BLaER1 (cell line): ENCODE results near the gene FOSL1.

Experiments used
- H3K27ac ChIP-seq: shearing (Covaris generic); formaldehyde crosslinking; 2 replicates; pipeline ENCODE4 v1.8.1; 2022
- H3K27me3 ChIP-seq: shearing (Covaris generic); formaldehyde crosslinking; 2 replicates; pipeline ENCODE4 v1.8.1; 2022
- H3K36me3 ChIP-seq: shearing (Covaris generic); formaldehyde crosslinking; 2 replicates; pipeline ENCODE4 v1.8.1; 2022
- H3K4me1 ChIP-seq: shearing (Covaris generic); formaldehyde crosslinking; 2 replicates; pipeline ENCODE4 v1.8.1; 2022
- H3K4me2 ChIP-seq: shearing (Covaris generic); formaldehyde crosslinking; 2 replicates; pipeline ENCODE4 v1.8.1; 2022
- H3K4me3 ChIP-seq: shearing (Covaris generic); formaldehyde crosslinking; 2 replicates; pipeline ENCODE4 v1.8.1; 2022
- H3K9ac ChIP-seq: shearing (Covaris generic); formaldehyde crosslinking; 2 replicates; pipeline ENCODE4 v1.8.1; 2022
- H3K9me3 ChIP-seq: shearing (Covaris generic); formaldehyde crosslinking; 2 replicates; pipeline ENCODE4 v1.8.1; 2022
- H4K20me1 ChIP-seq: shearing (Covaris generic); formaldehyde crosslinking; 2 replicates; pipeline ENCODE4 v1.8.1; 2022
- Cebpa-rat ChIP-seq: shearing (Covaris generic); IDR thresholded peaks from 2 replicates; pipeline ENCODE4 v1.8.1; 2022

The FOSL1 gene

GRCh38 chr11:65941720-65942310 is 41.6 kb upstream of the FOSL1 start:
- H3K4me2 ChIP-seq, result no peak overlapping the region
- no peak for TF ChIP-seq Cebpa-rat
- H3K27ac ChIP-seq, result no peak overlapping the region
- no peaks in the 10 kb centered on the region for H4K20me1 ChIP-seq
- H3K4me3 ChIP-seq, result no peak overlapping the region
- H3K9me3 ChIP-seq, result no peaks in the 10 kb centered on the region
- peaks cover 8% of the 10 kb centered on the region; the same call in 1 of the 2 replicates for H3K4me1 ChIP-seq
- H3K9ac ChIP-seq, result no peak overlapping the region
- no peaks in the 10 kb centered on the region for H3K27me3 ChIP-seq
- no peaks in the 10 kb centered on the region for H3K36me3 ChIP-seq

GRCh38 chr11:65937766-65938165 is 37.6 kb upstream of the FOSL1 start:
- Histone ChIP-seq H3K4me2 (no peak overlapping the region), H3K9me3 (no peaks in the 10 kb centered on the region), H3K4me1 (peaks cover 8% of the 10 kb centered on the region; the same call in 1 of the 2 replicates), H3K9ac (no peak overlapping the region), H4K20me1 (no peaks in the 10 kb centered on the region), H3K27me3 (no peaks in the 10 kb centered on the region), H3K27ac (no peak overlapping the region), H3K4me3 (no peak overlapping the region), H3K36me3 (no peaks in the 10 kb centered on the region)
- no peak for TF ChIP-seq Cebpa-rat

- Histone ChIP-seq H3K9me3 (no peaks in the 10 kb centered on the region), H4K20me1 (no peaks in the 10 kb centered on the region), H3K27me3 (no peaks in the 10 kb centered on the region), H3K4me1 (peaks cover 32% of the 10 kb centered on the region), H3K9ac (no peak overlapping the region), H3K36me3 (no peaks in the 10 kb centered on the region), H3K4me2 (no peak overlapping the region), H3K4me3 (no peak overlapping the region), H3K27ac (no peak overlapping the region)
- TF ChIP-seq Cebpa-rat, result no peak
These were observed 33.8 kb upstream of the FOSL1 start for GRCh38 chr11:65934014-65934413.

GRCh38 chr11:65932558-65932919 is 32.4 kb upstream of the FOSL1 start:
- H3K4me1 ChIP-seq, result peaks cover 41% of the 10 kb centered on the region
- H3K27me3 ChIP-seq, result no peaks in the 10 kb centered on the region
- H3K9me3 ChIP-seq, result no peaks in the 10 kb centered on the region
- no peak overlapping the region for H3K4me2 ChIP-seq
- no peak overlapping the region for H3K4me3 ChIP-seq
- H3K9ac ChIP-seq, result no peak overlapping the region
- no peak overlapping the region for H3K27ac ChIP-seq
- TF ChIP-seq Cebpa-rat, result no peak
- H3K36me3 ChIP-seq, result no peaks in the 10 kb centered on the region
- no peaks in the 10 kb centered on the region for H4K20me1 ChIP-seq

- Histone ChIP-seq H3K36me3 (no peaks in the 10 kb centered on the region), H3K27me3 (no peaks in the 10 kb centered on the region), H3K9ac (no peak overlapping the region), H3K4me1 (peaks cover 47% of the 10 kb centered on the region), H3K4me3 (no peak overlapping the region), H3K9me3 (no peaks in the 10 kb centered on the region), H3K4me2 (peak overlapping the region; percentile 43), H4K20me1 (no peaks in the 10 kb centered on the region), H3K27ac (peak overlapping the region; percentile 16; the same call in 1 of the 2 replicates)
- no peak for TF ChIP-seq Cebpa-rat
These were observed 31.8 kb upstream of the FOSL1 start for GRCh38 chr11:65931773-65932557.

GRCh38 chr11:65928667-65929066 is 28.5 kb upstream of the FOSL1 start:
- TF ChIP-seq Cebpa-rat, result no peak
- Histone ChIP-seq H3K4me1 (peaks cover 50% of the 10 kb centered on the region), H3K27ac (peak overlapping the region; percentile 93), H3K9ac (peak overlapping the region; percentile 74), H3K36me3 (peaks cover 9% of the 10 kb centered on the region; the same call in 1 of the 2 replicates), H3K9me3 (no peaks in the 10 kb centered on the region), H3K4me2 (peak overlapping the region; percentile 87), H3K27me3 (no peaks in the 10 kb centered on the region), H3K4me3 (peak overlapping the region; percentile 56), H4K20me1 (no peaks in the 10 kb centered on the region)

GRCh38 chr11:65927904-65928397 is 27.8 kb upstream of the FOSL1 start:
- no peaks in the 10 kb centered on the region for H4K20me1 ChIP-seq
- peak overlapping the region; percentile 56 for H3K4me3 ChIP-seq
- no peaks in the 10 kb centered on the region for H3K9me3 ChIP-seq
- H3K4me2 ChIP-seq, result peak overlapping the region; percentile 87
- H3K9ac ChIP-seq, result peak overlapping the region; percentile 74
- peak overlapping the region; percentile 93 for H3K27ac ChIP-seq
- H3K27me3 ChIP-seq, result no peaks in the 10 kb centered on the region
- TF ChIP-seq Cebpa-rat, result no peak
- H3K4me1 ChIP-seq, result peaks cover 50% of the 10 kb centered on the region
- H3K36me3 ChIP-seq, result peaks cover 13% of the 10 kb centered on the region

GRCh38 chr11:65925397-65925796 is 25.2 kb upstream of the FOSL1 start:
- no peak overlapping the region for H3K27ac ChIP-seq
- no peak for TF ChIP-seq Cebpa-rat

GRCh38 chr11:65922565-65922964 is 22.4 kb upstream of the FOSL1 start:
- no peak for TF ChIP-seq Cebpa-rat

More at GRCh38 chr11:65925397-65925796, 25.2 kb upstream of the FOSL1 start:
- Histone ChIP-seq H3K4me1 (peaks cover 38% of the 10 kb centered on the region), H4K20me1 (peaks cover 1% of the 10 kb centered on the region; the same call in 1 of the 2 replicates), H3K9ac (no peak overlapping the region), H3K27me3 (no peaks in the 10 kb centered on the region), H3K9me3 (no peaks in the 10 kb centered on the region), H3K36me3 (peaks cover 33% of the 10 kb centered on the region), H3K4me3 (no peak overlapping the region), H3K4me2 (no peak overlapping the region)

GRCh38 chr11:65921876-65922275 is 21.7 kb upstream of the FOSL1 start:
- TF ChIP-seq Cebpa-rat, result no peak
- no peaks in the 10 kb centered on the region for H3K27me3 ChIP-seq
- H3K36me3 ChIP-seq, result peaks cover 38% of the 10 kb centered on the region
- 0 out of 2 replicates have a peak overlapping the region, but pooled peaks have one; percentile 6 for H3K9ac ChIP-seq
- H4K20me1 ChIP-seq, result peaks cover 17% of the 10 kb centered on the region; the same call in 1 of the 2 replicates
- H3K4me2 ChIP-seq, result no peak overlapping the region
- H3K9me3 ChIP-seq, result no peaks in the 10 kb centered on the region
- H3K4me1 ChIP-seq, result peaks cover 30% of the 10 kb centered on the region
- no peak overlapping the region for H3K4me3 ChIP-seq
- no peak overlapping the region for H3K27ac ChIP-seq

More at GRCh38 chr11:65922565-65922964, 22.4 kb upstream of the FOSL1 start:
- no peak overlapping the region for H3K27ac ChIP-seq
- H3K9me3 ChIP-seq, result no peaks in the 10 kb centered on the region
- no peak overlapping the region for H3K4me3 ChIP-seq
- peaks cover 33% of the 10 kb centered on the region for H3K36me3 ChIP-seq
- no peak overlapping the region for H3K9ac ChIP-seq
- H4K20me1 ChIP-seq, result peaks cover 10% of the 10 kb centered on the region; the same call in 1 of the 2 replicates
- no peak overlapping the region for H3K4me2 ChIP-seq
- H3K4me1 ChIP-seq, result peaks cover 30% of the 10 kb centered on the region
- no peaks in the 10 kb centered on the region for H3K27me3 ChIP-seq
